DMS79 (cell line): ENCODE data around the gene SKIDA1.

Experiments used
- DNase-seq: peaks from one replicate; lab custom pipeline; 2025; lab: John Stamatoyannopoulos, UW

The SKIDA1 gene

GRCh38 chr10:21517134-21518031 lies 8.1 kb downstream of the SKIDA1 start:
- no peak for DNase-seq

- DNase-seq: no peak
Measured at GRCh38 chr10:21516242-21517131, 9.0 kb downstream of the SKIDA1 start.

- DNase-seq: no peak
Measured at GRCh38 chr10:21515361-21516241, 9.9 kb downstream of the SKIDA1 start.

- no peak for DNase-seq
Measured at GRCh38 chr10:21514818-21515351, 10.6 kb downstream of the SKIDA1 start.

- DNase-seq: no peak
Measured at GRCh38 chr10:21514129-21514817, 11.2 kb downstream of the SKIDA1 start.

GRCh38 chr10:21513405-21513788 lies 12.1 kb downstream of the SKIDA1 start:
- DNase-seq: no peak

- no peak for DNase-seq
Measured at GRCh38 chr10:21512573-21513404, 12.7 kb downstream of the SKIDA1 start.

GRCh38 chr10:21511946-21512572 lies 13.4 kb downstream of the SKIDA1 start:
- no peak for DNase-seq

GRCh38 chr10:21511095-21511570 lies 14.3 kb downstream of the SKIDA1 start:
- no peak for DNase-seq

GRCh38 chr10:21510241-21511094 lies 15.0 kb downstream of the SKIDA1 start:
- DNase-seq: no peak

GRCh38 chr10:21509341-21510240 lies 15.9 kb downstream of the SKIDA1 start:
- DNase-seq: no peak

GRCh38 chr10:21508706-21509331 lies 16.7 kb downstream of the SKIDA1 start:
- DNase-seq: no peak

- no peak for DNase-seq
Measured at GRCh38 chr10:21507150-21507549, 18.3 kb downstream of the SKIDA1 start.

- no peak for DNase-seq
Measured at GRCh38 chr10:21506351-21506750, 19.1 kb downstream of the SKIDA1 start.

GRCh38 chr10:21505711-21506278 lies 19.7 kb downstream of the SKIDA1 start:
- no peak for DNase-seq

- DNase-seq: no peak
Measured at GRCh38 chr10:21503542-21503941, 21.9 kb downstream of the SKIDA1 start.

GRCh38 chr10:21502348-21502740 lies 23.1 kb downstream of the SKIDA1 start:
- DNase-seq: no peak
